ENCODE results near the gene S100A13.

DNA sequence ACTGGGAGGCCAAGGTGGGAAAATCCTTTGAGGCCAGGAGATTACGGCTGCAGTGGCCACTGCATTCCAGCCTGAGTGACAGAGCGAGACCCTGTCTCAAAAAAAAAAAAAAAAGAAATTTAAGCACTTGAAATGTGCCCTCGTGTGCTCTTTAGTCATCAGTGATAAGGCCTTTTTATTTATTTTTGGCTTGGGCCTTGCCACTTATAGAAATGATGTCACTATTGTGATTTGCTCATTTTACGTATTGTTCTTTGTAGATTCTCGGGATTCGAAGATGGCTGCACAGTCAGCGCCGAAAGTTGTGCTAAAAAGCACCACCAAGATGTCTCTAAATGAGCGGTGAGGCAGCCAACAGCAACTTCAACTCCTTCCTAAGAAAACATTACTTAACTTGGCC, 9.0 kb upstream of the S100A13 start:
- TF ChIP-seq, protein P1, sequence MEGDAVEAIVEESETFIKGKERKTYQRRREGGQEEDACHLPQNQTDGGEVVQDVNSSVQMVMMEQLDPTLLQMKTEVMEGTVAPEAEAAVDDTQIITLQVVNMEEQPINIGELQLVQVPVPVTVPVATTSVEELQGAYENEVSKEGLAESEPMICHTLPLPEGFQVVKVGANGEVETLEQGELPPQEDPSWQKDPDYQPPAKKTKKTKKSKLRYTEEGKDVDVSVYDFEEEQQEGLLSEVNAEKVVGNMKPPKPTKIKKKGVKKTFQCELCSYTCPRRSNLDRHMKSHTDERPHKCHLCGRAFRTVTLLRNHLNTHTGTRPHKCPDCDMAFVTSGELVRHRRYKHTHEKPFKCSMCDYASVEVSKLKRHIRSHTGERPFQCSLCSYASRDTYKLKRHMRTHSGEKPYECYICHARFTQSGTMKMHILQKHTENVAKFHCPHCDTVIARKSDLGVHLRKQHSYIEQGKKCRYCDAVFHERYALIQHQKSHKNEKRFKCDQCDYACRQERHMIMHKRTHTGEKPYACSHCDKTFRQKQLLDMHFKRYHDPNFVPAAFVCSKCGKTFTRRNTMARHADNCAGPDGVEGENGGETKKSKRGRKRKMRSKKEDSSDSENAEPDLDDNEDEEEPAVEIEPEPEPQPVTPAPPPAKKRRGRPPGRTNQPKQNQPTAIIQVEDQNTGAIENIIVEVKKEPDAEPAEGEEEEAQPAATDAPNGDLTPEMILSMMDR (conservative IDR thresholded peaks at IDR 0.05 in 1 of 2, IDR thresholded peaks at IDR 0.05 in 1 of 2; ENCODE audit: low read depth in 1 of 2, low read length in 2 of 2): no peak
- TF ChIP-seq EZH2 (IDR thresholded peaks at IDR 0.05; ENCODE audit: low read length, missing control alignments): no peak

Measured in fibroblast of lung (primary cell).